Motor neuron (in vitro differentiated cells): ENCODE data around the gene NR1H3. TPM values are rescaled to one million over a fixed set of nuclear protein-coding genes. Genes with fewer than 3 reads are reported as not detected.
"Not testable (repeated sequence)": the region's sequence is repeated elsewhere in the genome, so short reads cannot be mapped to it uniquely, and the experiment has no call there.

Source experiments
- ATAC-seq, 8 experiments: fragments of 200-7000 bp; cut with Tn5 transposase; replicated peaks in 6 of 8; 2 replicates each; pipeline ENCODE4 v1.8.0; 2021; ENCODE audit warnings: mild to moderate bottlenecking in 8 of 8, moderate library complexity in 8 of 8
- H3K27ac ChIP-seq, 2 donors: fragments of 250-450 bp; sonication (Bioruptor Pico); 2 replicates each; pipeline ENCODE4 v1.9.0; 2021; ENCODE audit warnings: antibody characterized with exemption in 2 of 2, mild to moderate bottlenecking in 2 of 2, moderate library complexity in 1 of 2
- H3K4me1 ChIP-seq, 2 donors: fragments of 250-450 bp; sonication (Bioruptor Pico); replicated peaks in 1 of 2; 2 replicates each; pipeline ENCODE4 v1.6.1; 2021; ENCODE audit warnings: antibody characterized with exemption in 2 of 2, mild to moderate bottlenecking in 2 of 2, moderate library complexity in 1 of 2
- H3K4me3 ChIP-seq, 5 donors: fragments of 250-450 bp; sonication (Bioruptor Pico); 2 replicates each; pipeline ENCODE4 v1.9.0; 2021; ENCODE audit warnings: antibody characterized with exemption in 5 of 5, mild to moderate bottlenecking in 5 of 5, moderate library complexity in 4 of 5
- WGBS, 10 experiments: fragments of 450-650 bp; shearing (Covaris generic); methylation state at CpG; one replicate each; pipeline ENCODE4 v1.0.0; 2022; 5-methylcytosine and 5-hydroxymethylcytosine counted together
- in situ Hi-C, 9 experiments: fragments of 400-800 bp; cut with MboI; loops; one replicate each; pipeline ENCODE4 v1.15.0; 2021; ENCODE audit warnings: low sequenced_read_pairs in 9 of 9, low pct_unique_long_range_greater_than_20kb in 2 of 9; ENCODE audit not compliant: unreplicated experiment in 9 of 9
- total RNA-seq, 8 experiments: library from RNA; unstranded; fragments of 300-600 nt; gene quantifications; 2 replicates each; pipeline versions ENCODE4 v1.2.3 to v1.2.4, GENCODE V29; 2022

The NR1H3 gene
- 10 to 100 TPM in 7 of 8 experiments, 1 to 10 TPM in 1; 9.7 to 40.7 (median 15.4) TPM for total RNA-seq

GRCh38 chr11:47257517-47258316 is at the start of gene NR1H3:
TSS of gene NR1H3 (plus strand) at chr11:47257996. CDS start at chr11:47259217, 1,221 bp downstream.
- Histone ChIP-seq H3K4me1 (peaks cover 3 to 13% of the 10 kb centered on the region in 2 donors), H3K4me3 (no peak within 1 kb of the TSS), H3K27ac (peak within 1 kb of the TSS in 1 of 2 donors; percentile 43)
- ATAC-seq: peak; percentile 58 to 85 (median 78)
- WGBS, 10 experiments: 0% methylated on average over 3 of the region's 15 CpGs; no CpG with 5 or more reads in 9 of the 10 experiments
- in situ Hi-C loops: no loop called here

GRCh38 chr11:47208008-47208552 is 49.7 kb upstream of the NR1H3 start:
- 82 to 100% (median 94%) methylated on average over 1 to 10 of the region's 13 CpGs for WGBS, 10 experiments
- in situ Hi-C loops, H3K27ac ChIP-seq, ATAC-seq, H3K4me3 ChIP-seq, H3K4me1 ChIP-seq: not testable (repeated sequence)

GRCh38 chr11:47208628-47209027 is 49.2 kb upstream of the NR1H3 start:
- ATAC-seq: no peak
- H3K4me3 ChIP-seq: no peak overlapping the region
- H3K4me1 ChIP-seq: peaks cover 5% of the 10 kb centered on the region in 2 donors
- in situ Hi-C loops: no loop called here
- no peak overlapping the region for H3K27ac ChIP-seq
- WGBS, 10 experiments: 33 to 100% (median 94%) methylated on average over 1 to 4 of the region's 5 CpGs; no CpG with 5 or more reads in 3 of the 10 experiments

- 94 to 100% (median 100%) methylated on average over 1 to 8 of the region's 12 CpGs; no CpG with 5 or more reads in 3 of the 10 experiments for WGBS, 10 experiments
- in situ Hi-C loops: no loop called here
- no peak overlapping the region for H3K4me3 ChIP-seq
- peaks cover 17 to 18% of the 10 kb centered on the region in 2 donors for H3K4me1 ChIP-seq
- ATAC-seq: no peak
- no peak overlapping the region for H3K27ac ChIP-seq
Observed at GRCh38 chr11:47212938-47213337, 44.9 kb upstream of the NR1H3 start.

- in situ Hi-C loops: no loop called here
- 7 to 72% (median 40%) methylated on average over 1 to 12 of the region's 20 CpGs for WGBS, 10 experiments
- Histone ChIP-seq H3K27ac (peak overlapping the region in 1 of 2 donors; percentile 10), H3K4me3 (peak overlapping the region; percentile 22 to 46 (median 39)), H3K4me1 (peaks cover 17 to 18% of the 10 kb centered on the region in 2 donors)
- peak; percentile 22 to 85 (median 68) for ATAC-seq
Observed at GRCh38 chr11:47213950-47214565, 43.7 kb upstream of the NR1H3 start.

- peak overlapping the region in 1 of 2 donors; percentile 77 for H3K27ac ChIP-seq
- WGBS, 10 experiments: 0 to 37% (median 6%) methylated on average over 2 to 13 of the region's 15 CpGs; no CpG with 5 or more reads in 1 of the 10 experiments
- in situ Hi-C loops: no loop called here
- peak overlapping the region; percentile 22 to 46 (median 39) for H3K4me3 ChIP-seq
- ATAC-seq: peak in 2 of 8 experiments; percentile 3
- H3K4me1 ChIP-seq: peaks cover 18 to 21% of the 10 kb centered on the region in 2 donors
Observed at GRCh38 chr11:47215366-47215910, 42.4 kb upstream of the NR1H3 start.

GRCh38 chr11:47216121-47216798 is 41.5 kb upstream of the NR1H3 start:
- peak in 7 of 8 experiments; percentile 8 to 58 (median 28) for ATAC-seq
- in situ Hi-C loops: no loop called here
- WGBS, 10 experiments: 0 to 100% (median 18%) methylated on average over 1 to 12 of the region's 12 CpGs
- no peak overlapping the region for H3K27ac ChIP-seq
- H3K4me3 ChIP-seq: peak overlapping the region; percentile 22 to 46 (median 39)
- peaks cover 18 to 21% of the 10 kb centered on the region in 2 donors for H3K4me1 ChIP-seq

- ATAC-seq: peak in 4 of 8 experiments; percentile 16 to 71 (median 49)
- WGBS, 10 experiments: 50 to 100% (median 83%) methylated on average over 1 of the region's 1 CpG; no CpG with 5 or more reads in 6 of the 10 experiments
- Histone ChIP-seq H3K4me3 (no peak overlapping the region), H3K4me1 (peaks cover 13 to 17% of the 10 kb centered on the region in 2 donors), H3K27ac (no peak overlapping the region)
- in situ Hi-C loops: no loop called here
Observed at GRCh38 chr11:47220401-47220821, 37.4 kb upstream of the NR1H3 start.

- Histone ChIP-seq H3K4me3 (no peak overlapping the region), H3K27ac (no peak overlapping the region), H3K4me1 (peaks cover 0 to 4% of the 10 kb centered on the region in 2 donors)
- no peak for ATAC-seq
- WGBS, 10 experiments: 88 to 100% (median 100%) methylated on average over 1 to 2 of the region's 2 CpGs; no CpG with 5 or more reads in 1 of the 10 experiments
- in situ Hi-C loops: no loop called here
Observed at GRCh38 chr11:47222696-47223095, 35.1 kb upstream of the NR1H3 start.

- no peaks in the 10 kb centered on the region for H3K4me1 ChIP-seq
- peak in 1 of 8 experiments; percentile 8 for ATAC-seq
- H3K27ac ChIP-seq: no peak overlapping the region
- 73 to 100% (median 97%) methylated on average over 3 to 7 of the region's 7 CpGs; no CpG with 5 or more reads in 1 of the 10 experiments for WGBS, 10 experiments
- in situ Hi-C loops: no loop called here
- H3K4me3 ChIP-seq: no peak overlapping the region
Observed at GRCh38 chr11:47225552-47226400, 32.0 kb upstream of the NR1H3 start.

- no peaks in the 10 kb centered on the region for H3K4me1 ChIP-seq
- no peak overlapping the region for H3K4me3 ChIP-seq
- ATAC-seq: no peak
- WGBS, 10 experiments: 86 to 100% (median 96%) methylated on average over 1 to 7 of the region's 8 CpGs; no CpG with 5 or more reads in 5 of the 10 experiments
- in situ Hi-C loops: no loop called here
- H3K27ac ChIP-seq: no peak overlapping the region
Observed at GRCh38 chr11:47229161-47229560, 28.6 kb upstream of the NR1H3 start.
